AG20443 (cell line): ENCODE data around the gene OPRM1.
"Not testable (repeated sequence)": the region's sequence is repeated elsewhere in the genome, so short reads cannot be mapped to it uniquely, and the experiment has no call there.

Experiments
- DNase-seq: peaks from one replicate; pipeline ENCODE4 v3.0.0; 2012; ENCODE audit warnings: low spot score, mixed read lengths

OPRM1 gene

DNA sequence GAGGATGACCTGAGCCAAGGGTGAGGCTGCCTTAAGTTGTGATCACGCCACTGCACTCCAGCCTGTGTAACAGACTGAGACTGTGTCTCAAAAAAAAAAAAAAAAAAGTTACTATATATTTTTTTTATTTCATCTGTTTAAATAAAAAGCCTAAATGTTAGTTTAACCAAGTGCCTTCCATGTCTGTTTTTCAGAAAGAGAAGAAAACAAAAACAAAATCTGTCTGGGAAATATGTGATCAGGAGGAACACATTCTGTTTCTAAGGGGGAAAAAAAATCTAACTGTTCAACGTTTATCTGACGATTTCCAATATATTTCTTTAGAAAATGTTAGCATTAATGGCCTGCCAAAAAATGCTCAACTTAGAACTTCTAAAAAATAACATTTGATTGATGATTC lies 170.5 kb downstream of the OPRM1 start:
- DNase-seq: no peak

DNA sequence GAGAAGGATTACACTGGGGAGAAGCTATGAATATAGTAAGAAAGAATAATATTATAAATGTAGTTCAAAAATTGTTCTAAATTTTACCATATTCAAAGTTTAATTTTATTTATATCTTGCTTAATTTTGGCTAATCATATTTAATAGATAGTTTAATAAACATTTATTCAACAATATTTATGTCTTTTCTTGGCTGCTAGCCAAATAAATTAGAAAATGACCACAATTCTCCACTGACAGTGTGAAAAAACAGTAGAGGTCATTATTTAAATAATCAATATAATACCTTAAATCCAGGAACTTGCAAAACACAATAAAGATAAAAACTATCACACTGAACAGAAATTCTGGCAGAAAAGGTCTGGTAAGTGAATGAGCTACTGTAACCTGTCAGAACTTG lies 171.6 kb downstream of the OPRM1 start:
- no peak for DNase-seq

DNA sequence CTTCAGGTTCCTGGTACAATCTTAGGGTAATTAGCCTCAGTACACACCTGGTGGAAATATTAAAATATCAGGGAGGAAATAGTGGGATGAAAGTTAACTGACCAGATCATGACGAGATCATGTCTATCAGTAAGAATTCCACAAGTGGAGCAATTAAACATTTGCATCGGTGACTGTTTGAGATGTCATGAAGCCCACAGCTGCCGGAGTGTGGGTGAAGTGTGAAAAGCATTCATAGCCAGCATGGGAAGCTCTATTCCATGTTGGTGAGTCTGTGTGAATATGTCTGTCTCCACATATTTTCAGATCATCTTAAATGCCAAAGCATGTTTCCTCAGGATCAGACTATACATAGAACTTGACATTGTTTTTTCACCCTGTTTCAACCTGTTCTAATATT lies 174.7 kb downstream of the OPRM1 start:
- no peak for DNase-seq

GRCh38 chr6:154218301-154218700 lies 179.3 kb downstream of the OPRM1 start:
- no peak for DNase-seq

DNA sequence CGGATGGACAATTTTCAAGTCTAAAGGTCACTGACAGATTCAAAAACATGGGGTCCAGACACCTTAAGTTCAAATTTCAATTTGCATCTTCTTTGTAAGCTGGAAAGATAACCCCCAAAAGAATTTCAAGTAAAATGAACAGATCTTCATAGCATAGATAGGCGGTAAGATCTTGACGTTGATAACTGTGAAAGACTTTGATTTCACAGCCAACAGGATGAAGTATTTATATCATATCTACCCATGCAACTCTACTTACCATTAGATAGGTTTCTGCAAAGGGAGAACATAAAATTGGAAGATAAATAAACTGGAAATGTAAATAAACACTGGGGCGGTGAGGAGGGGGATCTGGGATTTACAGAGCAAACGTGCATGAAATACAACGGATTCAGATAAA lies 179.7 kb downstream of the OPRM1 start:
- DNase-seq: no peak

GRCh38 chr6:154219250-154219649 lies 180.2 kb downstream of the OPRM1 start:
- DNase-seq: no peak

- DNase-seq: no peak
These were observed 183.7 kb downstream of the OPRM1 start for GRCh38 chr6:154222716-154223115.

DNA sequence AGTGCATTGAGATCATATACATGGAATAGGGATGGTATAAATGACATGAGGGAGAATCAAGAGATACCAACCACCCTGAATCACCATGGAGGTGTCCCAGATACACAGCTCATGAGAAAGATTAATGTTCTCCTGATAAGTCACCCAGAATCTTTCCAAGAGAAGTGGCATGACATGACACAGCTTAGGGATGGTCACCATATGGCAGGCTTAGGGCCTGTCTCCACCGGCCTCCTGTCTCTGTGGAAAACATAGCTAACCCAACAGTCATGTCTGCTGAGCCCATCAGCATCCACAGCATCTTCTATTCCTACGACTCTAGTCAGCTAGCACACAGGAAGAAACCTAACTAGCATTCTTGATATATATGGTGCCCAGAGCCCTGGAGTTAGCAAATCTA lies 184.3 kb downstream of the OPRM1 start:
- peak; percentile 9 for DNase-seq

- no peak for DNase-seq
These were observed 187.4 kb downstream of the OPRM1 start for GRCh38 chr6:154226461-154226860.

GRCh38 chr6:154227862-154228520 lies 189.0 kb downstream of the OPRM1 start:
- no peak for DNase-seq

DNA sequence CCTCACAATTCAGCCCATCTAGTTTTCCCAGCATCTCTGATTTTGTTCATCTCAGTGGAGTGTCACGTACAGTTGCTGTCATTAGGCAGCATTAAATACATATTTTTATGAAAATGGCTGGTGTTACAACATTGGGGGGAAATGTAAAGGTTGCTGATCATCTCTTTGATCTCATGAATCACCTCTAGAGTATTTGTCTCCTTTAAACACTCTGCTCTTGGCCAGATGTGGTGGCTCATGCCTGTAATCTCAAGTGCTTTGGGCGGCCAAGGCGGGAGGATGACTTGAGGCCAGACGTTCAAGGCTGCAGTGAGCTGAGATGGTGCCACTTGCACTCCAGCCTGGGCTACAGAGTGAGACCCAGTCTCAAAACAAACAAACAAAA lies 189.5 kb downstream of the OPRM1 start:
- no peak for DNase-seq

- no peak for DNase-seq
These were observed 190.7 kb downstream of the OPRM1 start for GRCh38 chr6:154229786-154230185.

DNA sequence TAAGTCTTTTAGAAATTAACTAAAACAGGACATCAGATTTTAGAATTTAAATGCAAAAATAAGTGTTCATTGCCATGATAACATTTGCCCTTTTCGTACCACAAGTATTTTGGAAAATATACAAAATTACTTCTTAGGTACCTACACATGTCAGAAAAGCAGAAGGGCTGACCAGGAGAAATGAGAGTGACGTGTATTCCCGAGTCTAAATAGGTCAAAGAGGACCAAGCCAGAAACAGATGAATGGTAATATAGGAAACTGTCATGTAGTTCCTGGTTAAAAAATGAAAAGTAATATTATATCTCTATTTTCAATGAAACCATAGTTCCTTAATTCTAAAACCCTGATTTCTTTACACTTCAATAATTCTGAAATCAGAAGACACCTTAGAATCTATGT lies 191.4 kb downstream of the OPRM1 start:
- no peak for DNase-seq

DNA sequence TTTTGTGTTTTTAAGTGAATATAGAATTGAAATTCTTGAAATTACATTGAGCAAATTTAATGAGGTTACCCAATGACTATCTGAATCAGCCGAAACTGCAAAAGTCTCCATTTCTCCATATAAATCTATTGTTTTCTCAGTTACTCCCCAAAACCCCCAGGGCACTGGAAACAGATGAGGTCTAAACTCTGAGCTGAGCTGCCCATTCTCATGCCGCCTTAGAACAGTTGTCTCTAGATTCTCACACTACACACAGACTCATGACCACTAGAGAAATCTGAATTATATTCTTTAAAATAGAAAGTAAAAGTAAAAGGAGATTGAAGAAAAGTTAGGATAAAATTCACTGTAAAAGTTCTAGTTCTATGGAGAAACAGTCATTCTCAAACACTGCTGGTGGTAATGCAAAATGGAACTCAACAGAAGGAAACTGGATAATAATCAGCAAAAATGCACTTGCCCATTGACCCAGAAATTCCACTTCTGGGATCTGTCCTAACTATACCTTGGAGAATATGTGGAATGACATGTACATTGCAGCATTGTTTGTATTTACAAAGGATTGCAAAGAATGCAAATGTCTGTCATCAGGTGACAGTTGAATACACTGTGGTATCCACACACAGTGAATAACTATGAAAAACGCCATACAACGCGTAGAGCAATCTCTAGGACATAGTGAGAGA lies 192.0 kb downstream of the OPRM1 start:
- no peak for DNase-seq

GRCh38 chr6:154232013-154232910 lies 193.2 kb downstream of the OPRM1 start:
- DNase-seq: no peak

DNA sequence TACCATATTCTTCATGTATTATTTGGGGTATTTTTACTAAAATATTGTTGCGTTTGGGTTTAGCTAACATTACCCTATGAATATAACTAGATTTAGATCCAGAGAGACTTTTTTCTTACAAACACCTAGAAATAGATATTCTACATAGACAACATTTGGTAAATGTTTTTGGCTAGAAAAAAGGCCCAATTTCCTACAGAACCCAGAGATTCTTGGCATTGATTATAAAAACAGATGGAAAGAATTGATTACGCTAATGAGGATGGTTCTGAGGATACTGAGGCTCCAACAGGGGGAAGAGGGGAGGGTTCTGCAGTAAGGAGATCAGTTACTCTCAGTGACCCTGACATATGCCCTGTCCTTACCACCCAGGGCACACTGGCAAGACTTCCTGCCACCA lies 194.3 kb downstream of the OPRM1 start:
- no peak for DNase-seq

DNA sequence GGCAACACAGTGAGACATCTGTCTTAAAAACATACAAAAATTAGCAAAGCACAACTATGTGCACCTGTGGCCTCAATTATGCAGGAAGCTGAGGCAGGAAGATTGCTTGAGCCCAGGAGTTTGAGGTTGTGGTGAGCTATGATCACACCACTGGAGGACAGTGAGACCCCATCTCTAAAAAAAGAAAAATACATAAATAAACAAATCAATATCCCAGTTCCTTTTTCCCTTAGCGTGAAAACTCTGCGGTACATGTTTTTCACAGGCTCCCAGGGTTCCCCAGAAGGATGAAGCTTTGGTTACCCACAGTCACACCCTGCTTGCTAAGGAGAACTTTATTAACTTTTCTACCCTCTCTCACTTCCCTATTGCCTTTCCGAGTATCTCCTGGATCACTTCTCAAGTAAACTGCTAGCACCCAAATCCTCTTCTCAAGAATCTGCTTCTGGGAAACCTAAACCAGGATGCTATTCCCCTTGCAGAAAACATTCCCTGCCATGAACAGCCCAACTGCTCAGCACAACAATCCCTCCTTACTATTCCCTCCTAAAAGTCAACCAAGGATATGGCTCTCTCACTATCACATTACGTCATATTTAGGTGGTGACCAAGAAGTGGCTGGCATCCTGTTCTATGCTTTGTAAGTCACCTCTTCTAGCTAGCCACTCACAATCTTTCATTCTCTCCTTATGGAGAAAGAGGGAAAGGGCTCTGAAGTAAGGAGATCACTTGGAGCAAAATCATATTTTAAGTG lies 195.2 kb downstream of the OPRM1 start:
- DNase-seq: no peak

- no peak for DNase-seq
These were observed 197.7 kb downstream of the OPRM1 start for GRCh38 chr6:154236646-154237301.

DNA sequence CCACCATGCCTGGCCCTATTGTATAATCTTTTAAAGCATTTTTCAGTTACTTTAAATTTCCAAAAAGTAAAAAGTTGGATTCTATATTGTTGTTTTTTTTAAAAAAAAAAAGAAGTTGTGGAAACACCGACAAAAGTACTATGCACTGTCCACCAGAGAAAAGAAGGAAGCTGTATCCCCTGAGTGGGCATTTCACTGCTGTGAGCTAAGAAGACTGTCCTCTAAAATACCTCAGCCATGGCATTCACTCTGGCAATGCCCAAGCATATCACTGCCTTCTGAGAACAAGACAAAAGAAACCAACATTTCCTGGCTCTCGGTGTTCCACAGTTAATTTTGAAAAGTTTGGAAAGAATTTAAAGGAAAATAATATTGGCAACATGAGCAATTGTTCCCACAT lies 199.8 kb downstream of the OPRM1 start:
- no peak for DNase-seq

GRCh38 chr6:154239392-154239791 lies 200.4 kb downstream of the OPRM1 start:
- no peak for DNase-seq

DNA sequence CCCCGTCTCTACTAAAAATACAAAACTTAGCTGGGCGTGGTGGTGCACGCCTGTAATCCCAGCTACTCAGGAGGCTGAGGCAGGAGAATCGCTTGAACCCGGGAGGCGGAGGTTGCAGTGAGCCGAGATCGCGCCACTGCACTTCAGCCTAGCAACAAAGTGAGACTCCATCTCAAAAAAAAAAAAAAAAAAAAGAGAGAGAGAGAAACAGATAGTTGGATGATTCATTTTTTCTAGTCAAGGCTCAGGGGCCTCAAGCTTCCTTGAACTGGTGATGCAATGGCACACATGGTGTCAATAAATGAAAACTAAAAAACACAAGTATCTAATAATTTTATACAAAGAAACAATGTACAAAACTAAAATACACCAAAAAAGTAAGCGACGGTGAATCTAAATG lies 202.0 kb downstream of the OPRM1 start:
- not testable (repeated sequence) for DNase-seq

- DNase-seq: no peak
These were observed 202.5 kb downstream of the OPRM1 start for GRCh38 chr6:154241581-154241980.
